Lung (tissue), 12 donors: ENCODE measurements around the gene PATE2. TPM values are rescaled to one million over a fixed set of nuclear protein-coding genes. Genes with fewer than 3 reads are reported as not detected.

ENCODE experiments used
- ATAC-seq: fragments of 200-7000 bp; cut with Tn5 transposase; one replicate; pipeline ENCODE4 v1.9.1; 2020; ENCODE audit warnings: moderate number of reproducible peaks; ENCODE audit not compliant: insufficient read depth, low FRiP score
- DNase-seq, 3 donors: peaks; one replicate each; pipeline ENCODE4 v3.0.0-alpha.2; 2013 to 2017
- H3K27ac ChIP-seq, 2 donors: one replicate each; pipeline ENCODE4 v1.5.1; 2013; ENCODE audit warnings: mild to moderate bottlenecking in 2 of 2, moderate library complexity in 2 of 2, control low read depth in 1 of 2, inconsistent platforms in 1 of 2, low read depth in 1 of 2, low read length in 1 of 2
- H3K27me3 ChIP-seq, 3 donors: one replicate each; pipeline ENCODE4 v1.5.1; 2013; ENCODE audit warnings: low read length in 2 of 3; ENCODE audit not compliant: control insufficient read depth in 3 of 3, insufficient read depth in 3 of 3
- H3K36me3 ChIP-seq, 4 donors: one replicate each; pipeline ENCODE4 v1.5.1; 2013; ENCODE audit warnings: low read length in 4 of 4, mild to moderate bottlenecking in 1 of 4, moderate library complexity in 1 of 4; ENCODE audit not compliant: control insufficient read depth in 4 of 4, insufficient read depth in 4 of 4
- H3K4me1 ChIP-seq, 5 donors: one replicate each; pipeline ENCODE4 v1.5.1; 2013; ENCODE audit warnings: low read length in 5 of 5, mild to moderate bottlenecking in 2 of 5, moderate library complexity in 1 of 5; ENCODE audit not compliant: control insufficient read depth in 5 of 5, insufficient read depth in 5 of 5
- H3K4me3 ChIP-seq: one replicate; pipeline ENCODE4 v1.5.1; 2013; ENCODE audit warnings: mild to moderate bottlenecking, control low read depth, moderate library complexity
- H3K9ac ChIP-seq, 2 donors: one replicate each; pipeline ENCODE4 v1.5.1; 2013; ENCODE audit warnings: low read length in 2 of 2, control low read depth in 1 of 2; ENCODE audit not compliant: insufficient read depth in 1 of 2
- H3K9me3 ChIP-seq, 4 donors: one replicate each; pipeline ENCODE4 v1.5.1; 2013; ENCODE audit warnings: low read length in 3 of 4, mild to moderate bottlenecking in 1 of 4, moderate library complexity in 1 of 4; ENCODE audit not compliant: control insufficient read depth in 4 of 4, insufficient read depth in 3 of 4
- CTCF ChIP-seq: IDR thresholded peaks from 2 replicates; pipeline ENCODE4 v1.5.1; 2012; ENCODE audit warnings: mild to moderate bottlenecking; ENCODE audit errors: control extremely low read depth, extremely low read depth
- WGBS, 2 donors: extraction: QIAGEN DNeasy Blood & Tissue Kit; methylation state at CpG; one replicate each; pipeline ENCODE4 v1.1.7; 2013; 5-methylcytosine and 5-hydroxymethylcytosine counted together
- polyA plus RNA-seq, 2 donors: library from polyadenylated mRNA; stranded (reverse); fragments of 200-250 nt; gene quantifications; one replicate each; pipeline ENCODE4 v1.2.1, GENCODE V29; 2013
- total RNA-seq, 2 donors: library from RNA; depleted of rRNA in 1 of 2; stranded (reverse); fragments of >200 nt in 1 of 2; gene quantifications; one replicate each; pipeline ENCODE4 v1.2.1, GENCODE V29; 2014 to 2021
- donor health status: control.
- donor health status: control.
- donor health status: Bipolar disorder and iron deficiency.
- donor health status: healthy.
- donor health status: DM: yes; HTN: yes; CAD: no.

Gene PATE2
- total and polyA plus RNA-seq, 4 donors, result not detected

DNA sequence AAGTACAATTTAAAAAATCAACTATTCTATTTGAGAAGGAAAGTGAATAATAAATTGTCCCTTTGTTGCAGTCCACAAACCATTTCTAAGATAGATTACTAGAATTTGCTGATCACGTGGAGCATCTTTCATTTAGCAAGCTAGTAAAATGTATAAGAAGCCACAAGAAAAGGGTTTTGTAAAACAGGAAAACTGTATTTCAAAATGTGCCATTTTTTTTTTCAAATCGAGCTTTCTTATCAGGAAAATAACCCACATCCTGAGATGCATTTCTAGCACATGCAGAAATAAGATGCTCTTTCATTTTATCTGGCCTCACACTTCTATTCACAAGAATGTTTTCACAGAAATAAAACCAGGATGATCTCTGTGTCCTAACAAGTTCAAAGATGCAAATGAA is 6.0 kb upstream of the PATE2 start:
- TF ChIP-seq CTCF, result no peak
- Histone ChIP-seq H3K27ac (no peak overlapping the region), H3K9me3 (no peaks in the 10 kb centered on the region), H3K9ac (no peak overlapping the region), H3K27me3 (no peaks in the 10 kb centered on the region), H3K4me3 (no peak overlapping the region), H3K36me3 (no peaks in the 10 kb centered on the region), H3K4me1 (no peaks in the 10 kb centered on the region)
- DNase-seq (no peak), ATAC-seq (no peak)
- WGBS, 2 donors, result 49 to 50% methylated on average over 2 of the region's 2 CpGs

GRCh38 chr11:125777309-125777708 is 1.3 kb downstream of the PATE2 start:
- TF ChIP-seq CTCF, result no peak
- no peak overlapping the region for H3K9ac ChIP-seq
- 51 to 56% methylated on average over 5 of the region's 5 CpGs for WGBS, 2 donors
- no peak overlapping the region for H3K4me3 ChIP-seq
- H3K36me3 ChIP-seq, result no peaks in the 10 kb centered on the region
- H3K27ac ChIP-seq, result no peak overlapping the region
- H3K9me3 ChIP-seq, result no peaks in the 10 kb centered on the region
- H3K4me1 ChIP-seq, result no peaks in the 10 kb centered on the region
- DNase-seq (peak in 2 of 3 donors; percentile 10 to 14), ATAC-seq (no peak)
- no peaks in the 10 kb centered on the region for H3K27me3 ChIP-seq

GRCh38 chr11:125773516-125773915 is 5.1 kb downstream of the PATE2 start:
- TF ChIP-seq CTCF, result no peak
- Histone ChIP-seq H3K27me3 (no peaks in the 10 kb centered on the region), H3K9me3 (no peaks in the 10 kb centered on the region), H3K4me1 (no peaks in the 10 kb centered on the region), H3K27ac (no peak overlapping the region), H3K36me3 (no peaks in the 10 kb centered on the region), H3K4me3 (no peak overlapping the region), H3K9ac (no peak overlapping the region)
- DNase-seq, result no peak
- no peak for ATAC-seq
- 68 to 81% methylated on average over 3 of the region's 3 CpGs for WGBS, 2 donors

- peak in 1 of 3 donors; percentile 5 for DNase-seq
- H3K9me3 ChIP-seq, result no peaks in the 10 kb centered on the region
- H3K27me3 ChIP-seq, result no peaks in the 10 kb centered on the region
- no peak for TF ChIP-seq CTCF
- 64 to 74% methylated on average over 3 of the region's 3 CpGs for WGBS, 2 donors
- no peaks in the 10 kb centered on the region for H3K4me1 ChIP-seq
- H3K27ac ChIP-seq, result no peak overlapping the region
- H3K9ac ChIP-seq, result no peak overlapping the region
- no peaks in the 10 kb centered on the region for H3K36me3 ChIP-seq
- peak; percentile 33 for ATAC-seq
- H3K4me3 ChIP-seq, result no peak overlapping the region
These were observed 5.7 kb downstream of the PATE2 start for GRCh38 chr11:125772834-125773505.
